Measurements from ENCODE around the gene PRKRA. TPM values are rescaled to one million over a fixed set of nuclear protein-coding genes. Genes with fewer than 3 reads are reported as not detected.

Gene PRKRA
- total and polyA plus RNA-seq, 2 of the 8 experiments (the other 6 are each of a cell fraction or from before 2014, with no cell fraction given) = 25.4 to 60.4 TPM

DNA sequence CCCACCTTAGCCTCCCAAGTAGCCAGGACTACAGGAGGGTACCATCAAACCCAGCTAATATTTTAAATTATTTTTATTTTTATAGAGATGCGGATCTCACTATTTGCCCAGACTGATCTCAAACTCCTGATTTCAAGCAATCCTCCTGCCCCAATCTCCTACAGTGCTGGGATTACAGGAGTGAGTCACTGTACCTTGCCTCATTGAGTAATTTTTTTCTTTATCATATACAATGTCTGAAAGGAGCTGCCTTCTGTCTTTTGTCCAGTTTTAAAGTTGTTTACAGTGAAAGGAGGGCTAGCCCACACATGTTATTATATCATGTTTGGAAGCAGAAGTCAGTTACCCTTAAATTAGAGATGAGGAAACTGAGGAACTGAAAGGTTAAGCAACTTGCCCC is 32.5 kb downstream of the PRKRA start:
- 75% methylated on average over 1 of the region's 1 CpG; no CpG with 5 or more reads in 1 of the 2 experiments for WGBS, 2 experiments (ENCODE audit: extremely low coverage in 1 of 2, insufficient coverage in 1 of 2, insufficient read length in 1 of 2, insufficient replicate concordance in 2 of 2, low coverage in 1 of 2, low lambda C conversion rate in 2 of 2, missing lambda C conversion rate in 1 of 2)
- CTCF ChIA-PET (ENCODE audit: partially characterized antibody) = interaction anchor here (0.6 to 7.9 kb wide), 15 partner anchors 10 to 431 kb away, joined by 3 to 61 read pairs (median 3); partner anchors contain the start of gene RBM45
- H3K9ac ChIP-seq (replicated peaks in 1 of 4; ENCODE audit: extremely low read depth in 1 of 4, low read depth in 3 of 4, low read length in 3 of 4) = no peak overlapping the region

More for the DNA sequence above, 32.5 kb downstream of the PRKRA start:
- POLR2A ChIA-PET (ENCODE audit: partially characterized antibody) = interaction anchor here (1.1 to 2.4 kb wide), 4 partner anchors 10 to 33 kb away, joined by 3 to 8 read pairs (median 6); partner anchors contain the start of genes PJVK and PRKRA
- H2BK5ac ChIP-seq (ENCODE audit: low read depth, low read length) = no peak overlapping the region
- no peak overlapping the region for H3K4me3 ChIP-seq (ENCODE audit: extremely low read depth in 1 of 4, insufficient read depth in 2 of 4, low read depth in 3 of 4, low read length in 4 of 4)
- H3K56ac ChIP-seq (replicated peaks; ENCODE audit: insufficient read length, low read depth, low read length) = no peak overlapping the region
- no peak overlapping the region for H2BK20ac ChIP-seq (ENCODE audit: low read length)
- no peak for FAIRE-seq
- no peaks in the 10 kb centered on the region; the same call in 1 of the 2 replicates for H3K23me2 ChIP-seq (ENCODE audit: low read depth, low read length)
- no peaks in the 10 kb centered on the region; the same call in 1 of the 2 replicates for H3K79me1 ChIP-seq (ENCODE audit: low read depth, low read length)
- H2AK5ac ChIP-seq (ENCODE audit: low read depth, low read length) = no peak overlapping the region
- DNase-seq (ENCODE audit: low read depth in 1 of 2, low spot score in 2 of 2) = no peak
- H2BK120ac ChIP-seq (replicated peaks; ENCODE audit: low read depth, low read length) = no peak overlapping the region
- H4K91ac ChIP-seq (replicated peaks; ENCODE audit: insufficient read length, low read length) = no peak overlapping the region
- H4K5ac ChIP-seq (ENCODE audit: insufficient read length, low read depth, low read length) = no peak overlapping the region
- no peak for TF ChIP-seq YY1 (IDR thresholded peaks at IDR 0.05; ENCODE audit: low read depth, low read length)
- TF ChIP-seq SIRT6 (IDR thresholded peaks at IDR 0.05; ENCODE audit: low read length) = no peak
- H3K9me3 ChIP-seq (ENCODE audit: insufficient read depth in 2 of 2, low read depth in 1 of 2, low read length in 1 of 2) = no peaks in the 10 kb centered on the region
- no peaks in the 10 kb centered on the region for H4K20me1 ChIP-seq (replicated peaks in 1 of 2; ENCODE audit: control insufficient read depth in 1 of 2, insufficient read depth in 2 of 2, low read length in 2 of 2)
- no peak overlapping the region for H2BK15ac ChIP-seq (ENCODE audit: low read length)
- no peak overlapping the region for H2AFZ ChIP-seq (ENCODE audit: low read length)
- no peaks in the 10 kb centered on the region for H3K27me3 ChIP-seq (replicated peaks in 1 of 4; ENCODE audit: control insufficient read depth in 3 of 4, extremely low read depth in 1 of 4, insufficient read depth in 3 of 4, low read length in 3 of 4)
- peaks cover 0 to 2% (median 0%) of the 10 kb centered on the region in 4 experiments; a peak in 1 of 7 replicates for H3K4me1 ChIP-seq (replicated peaks in 1 of 4; ENCODE audit: control insufficient read depth in 3 of 4, insufficient read depth in 4 of 4, low read length in 3 of 4)
- no peak overlapping the region for H3K4me2 ChIP-seq (ENCODE audit: insufficient read depth in 1 of 2, low read depth in 2 of 2, low read length in 2 of 2)
- no peak overlapping the region for H2BK12ac ChIP-seq (ENCODE audit: low read depth, low read length)
- H3K14ac ChIP-seq (ENCODE audit: insufficient read length) = no peak overlapping the region
- no peak overlapping the region for H3K23ac ChIP-seq (ENCODE audit: insufficient read length)
- no peaks in the 10 kb centered on the region for H3K36me3 ChIP-seq (ENCODE audit: control insufficient read depth in 2 of 4, insufficient read depth in 4 of 4, low read length in 3 of 4)
- no peaks in the 10 kb centered on the region for H3K79me2 ChIP-seq (ENCODE audit: control insufficient read depth in 1 of 2, insufficient read depth in 2 of 2, low read length in 2 of 2)
- no peak overlapping the region for H3K4ac ChIP-seq (replicated peaks; ENCODE audit: insufficient read length, low read depth, low read length)
- no peak overlapping the region for H3K27ac ChIP-seq (ENCODE audit: low read depth, low read length)
- H3K18ac ChIP-seq (ENCODE audit: extremely low read depth, low read length) = no peak overlapping the region
- no peak overlapping the region for H4K8ac ChIP-seq (ENCODE audit: extremely low read depth, insufficient read depth, low read length)

All from H1 (cell line).